CD14-positive monocyte (primary cell): ENCODE results near the gene IL22RA1. TPM values are rescaled to one million over a fixed set of nuclear protein-coding genes. Genes with fewer than 3 reads are reported as not detected.

ENCODE experiments used
- DNase-seq, 3 donors: peaks; one replicate each; pipeline ENCODE4 v3.0.0-alpha.2; 2011 to 2022
- H2AFZ ChIP-seq: 2 replicates; pipeline ENCODE4 v1.6.0; 2012; ENCODE audit warnings: mild to moderate bottlenecking, low read depth, low read length, inconsistent platforms; ENCODE audit not compliant: insufficient read depth, poor library complexity, severe bottlenecking
- H3K27ac ChIP-seq, 2 donors: 1 replicate in 1 of 2; 2 replicates in 1 of 2; pipeline ENCODE4 v1.5.1; 2012 to 2013; ENCODE audit warnings: low read length in 2 of 2, control low read depth in 1 of 2, inconsistent platforms in 1 of 2, low read depth in 1 of 2, mild to moderate bottlenecking in 1 of 2
- H3K27me3 ChIP-seq, 2 donors: one replicate each; pipeline versions ENCODE4 v1.6.0 to v1.6.1; 2011 to 2013; ENCODE audit warnings: low read length in 2 of 2; ENCODE audit not compliant: control insufficient read depth in 2 of 2, insufficient read depth in 2 of 2
- H3K36me3 ChIP-seq, 2 donors: replicated peaks in 1 of 2; 1 replicate in 1 of 2; 2 replicates in 1 of 2; pipeline versions ENCODE4 v1.5.1 to v1.6.1; 2012 to 2013; ENCODE audit warnings: low read length in 2 of 2, control low read depth in 1 of 2, inconsistent platforms in 1 of 2, mild to moderate bottlenecking in 1 of 2; ENCODE audit not compliant: insufficient read depth in 2 of 2, control insufficient read depth in 1 of 2
- H3K4me1 ChIP-seq, 2 donors: 1 replicate in 1 of 2; 2 replicates in 1 of 2; pipeline versions ENCODE4 v1.5.1 to v1.6.1; 2012 to 2013; ENCODE audit warnings: low read length in 2 of 2, control low read depth in 1 of 2, inconsistent platforms in 1 of 2, mild to moderate bottlenecking in 1 of 2, moderate library complexity in 1 of 2; ENCODE audit not compliant: insufficient read depth in 2 of 2, control insufficient read depth in 1 of 2
- H3K4me2 ChIP-seq: replicated peaks from 2 replicates; pipeline ENCODE3; 2012; ENCODE audit warnings: low read length, moderate library complexity, mild to moderate bottlenecking; ENCODE audit not compliant: poor library complexity, severe bottlenecking; ENCODE audit errors: extremely low read depth
- H3K4me3 ChIP-seq, 3 experiments: fragments of 200-600 bp in 1 of 3; sonication (generic) in 1 of 3; replicated peaks in 1 of 3; 1 replicate in 2 of 3; 2 replicates in 1 of 3; pipeline ENCODE4 v1.5.1; 2011 to 2013; ENCODE audit warnings: low read length in 3 of 3, mild to moderate bottlenecking in 3 of 3, control low read depth in 2 of 3, low read depth in 2 of 3, inconsistent platforms in 1 of 3, moderate library complexity in 1 of 3
- H3K79me2 ChIP-seq: 2 replicates; pipeline ENCODE4 v1.6.0; 2012; ENCODE audit warnings: mild to moderate bottlenecking, control low read depth, inconsistent platforms, low read length, moderate library complexity; ENCODE audit not compliant: insufficient read depth
- H3K9ac ChIP-seq: 2 replicates; pipeline ENCODE4 v1.6.0; 2017; ENCODE audit warnings: low read length, mild to moderate bottlenecking; ENCODE audit not compliant: insufficient read depth, poor library complexity, severe bottlenecking
- H3K9me3 ChIP-seq, 2 donors: replicated peaks in 1 of 2; 1 replicate in 1 of 2; 2 replicates in 1 of 2; pipeline versions ENCODE4 v1.5.1 to v1.6.1; 2012 to 2013; ENCODE audit warnings: low read length in 2 of 2, control low read depth in 1 of 2; ENCODE audit not compliant: control insufficient read depth in 1 of 2, insufficient read depth in 1 of 2
- H4K20me1 ChIP-seq: 2 replicates; pipeline ENCODE4 v1.6.0; 2012; ENCODE audit warnings: mild to moderate bottlenecking, low read length, control low read depth, moderate library complexity; ENCODE audit not compliant: insufficient read depth
- H3K27ac Mint-ChIP-seq, 7 donors: one replicate each; pipeline ENCODE4 v1.8.0; 2020; ENCODE audit warnings: mild to moderate bottlenecking in 7 of 7, mixed read lengths in 7 of 7, moderate library complexity in 6 of 7, inconsistent platforms in 2 of 7
- H3K27me3 Mint-ChIP-seq, 3 donors: one replicate each; pipeline ENCODE4 v1.8.0; 2021 to 2022; ENCODE audit warnings: low read depth in 3 of 3, mild to moderate bottlenecking in 3 of 3, mixed read lengths in 3 of 3, moderate library complexity in 3 of 3, inconsistent platforms in 1 of 3
- H3K36me3 Mint-ChIP-seq, 2 donors: one replicate each; pipeline ENCODE4 v1.8.0; 2020; ENCODE audit warnings: mixed read lengths in 2 of 2, inconsistent platforms in 1 of 2, mild to moderate bottlenecking in 1 of 2
- H3K4me1 Mint-ChIP-seq: one replicate; pipeline ENCODE4 v1.8.0; 2020; ENCODE audit warnings: mild to moderate bottlenecking, mixed read lengths
- H3K4me3 Mint-ChIP-seq, 2 donors: one replicate each; pipeline ENCODE4 v1.8.0; 2020; ENCODE audit warnings: mild to moderate bottlenecking in 2 of 2, mixed read lengths in 2 of 2, moderate library complexity in 1 of 2
- H3K9me3 Mint-ChIP-seq, 7 donors: one replicate each; pipeline ENCODE4 v1.8.0; 2020 to 2022; ENCODE audit warnings: mixed read lengths in 7 of 7, mild to moderate bottlenecking in 6 of 7, moderate library complexity in 6 of 7, inconsistent platforms in 2 of 7
- WGBS: methylation state at CpG from one replicate; pipeline ENCODE4 v1.1.5; 2013; ENCODE audit warnings: missing lambda C conversion rate; ENCODE audit not compliant: insufficient coverage; 5-methylcytosine and 5-hydroxymethylcytosine counted together
- intact Hi-C, 2 donors: fragments of 100-400 bp; cut with micrococcal nuclease; formaldehyde crosslinking; loops; one replicate each; pipeline versions ENCODE4 v1.15.0 to v1.15.1; 2023
- polyA plus RNA-seq, 3 donors: library from polyadenylated mRNA; depleted of rRNA in 1 of 3; unstranded in 2 of 3; stranded (reverse) in 1 of 3; fragments of 300-500 nt in 2 of 3; fragments of >200 nt in 1 of 3; fragmentation: Illumina TruSeq in 2 of 3; gene quantifications; 1 replicate in 2 of 3; 2 replicates in 1 of 3; pipeline ENCODE4 v1.2.3, GENCODE V29; 2012 to 2021
- TF ChIP-seq, protein P1 (sequence below): fragments of 200-600 bp; IDR thresholded peaks from one replicate; pipeline ENCODE4 v1.8.0; 2022; ENCODE audit warnings: antibody characterized with exemption, mild to moderate bottlenecking

IL22RA1 gene
- polyA plus RNA-seq, 3 donors = not detected

DNA sequence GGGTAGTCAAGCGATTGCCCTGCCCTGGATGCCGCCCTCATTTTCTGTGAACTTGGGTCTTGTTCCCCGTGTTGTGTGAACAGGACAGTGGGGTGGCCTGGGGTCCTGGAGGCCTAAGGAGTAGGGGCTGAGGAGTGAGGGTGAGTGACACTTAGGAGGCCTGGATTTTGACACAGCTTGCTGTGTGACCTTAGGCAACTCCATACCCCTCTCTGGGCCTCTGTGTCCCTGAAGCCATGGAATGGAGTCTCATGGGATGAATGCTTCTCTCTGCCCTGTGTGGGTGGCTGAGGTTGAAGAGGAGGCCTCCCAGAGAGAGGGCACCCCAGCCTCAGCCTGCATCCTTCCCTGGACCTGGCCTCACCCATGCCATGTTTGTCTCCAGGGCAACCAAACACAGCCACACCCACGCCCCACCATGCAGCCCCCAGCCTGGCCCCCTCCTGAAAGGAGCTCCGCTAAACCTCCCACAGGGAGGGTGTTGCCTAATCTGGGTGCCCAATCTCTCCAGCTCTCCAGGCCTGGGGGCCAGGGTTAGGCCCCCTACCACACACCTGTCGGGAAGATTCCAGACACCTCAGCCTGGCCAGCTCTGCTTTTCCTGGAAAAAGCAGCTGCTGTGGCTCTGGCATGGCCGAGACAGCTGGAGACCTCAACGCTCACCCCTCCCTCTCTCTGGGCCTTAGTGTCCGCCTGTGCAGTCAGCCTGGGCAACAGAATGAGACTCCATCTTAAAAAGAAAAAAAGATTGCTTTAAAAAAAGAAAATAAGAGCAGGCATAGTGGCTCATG, 40.9 kb downstream of the IL22RA1 start:
- Mint-ChIP-seq H3K27ac (peak overlapping the region in 2 of 7 donors; percentile 41 to 46), H3K4me3 (no peak overlapping the region), H3K36me3 (no peaks in the 10 kb centered on the region), H3K4me1 (no peaks in the 10 kb centered on the region), H3K27me3 (peaks cover 0 to 2% (median 1%) of the 10 kb centered on the region in 3 donors), H3K9me3 (no peaks in the 10 kb centered on the region)
- Histone ChIP-seq H3K4me3 (no peak overlapping the region), H3K9ac (no peak overlapping the region), H2AFZ (no peak overlapping the region), H3K4me1 (no peaks in the 10 kb centered on the region), H3K4me2 (no peak overlapping the region), H3K36me3 (no peaks in the 10 kb centered on the region), H3K9me3 (no peaks in the 10 kb centered on the region), H3K27me3 (no peaks in the 10 kb centered on the region), H4K20me1 (no peaks in the 10 kb centered on the region), H3K79me2 (no peaks in the 10 kb centered on the region), H3K27ac (no peak overlapping the region)
- TF ChIP-seq, protein P1, sequence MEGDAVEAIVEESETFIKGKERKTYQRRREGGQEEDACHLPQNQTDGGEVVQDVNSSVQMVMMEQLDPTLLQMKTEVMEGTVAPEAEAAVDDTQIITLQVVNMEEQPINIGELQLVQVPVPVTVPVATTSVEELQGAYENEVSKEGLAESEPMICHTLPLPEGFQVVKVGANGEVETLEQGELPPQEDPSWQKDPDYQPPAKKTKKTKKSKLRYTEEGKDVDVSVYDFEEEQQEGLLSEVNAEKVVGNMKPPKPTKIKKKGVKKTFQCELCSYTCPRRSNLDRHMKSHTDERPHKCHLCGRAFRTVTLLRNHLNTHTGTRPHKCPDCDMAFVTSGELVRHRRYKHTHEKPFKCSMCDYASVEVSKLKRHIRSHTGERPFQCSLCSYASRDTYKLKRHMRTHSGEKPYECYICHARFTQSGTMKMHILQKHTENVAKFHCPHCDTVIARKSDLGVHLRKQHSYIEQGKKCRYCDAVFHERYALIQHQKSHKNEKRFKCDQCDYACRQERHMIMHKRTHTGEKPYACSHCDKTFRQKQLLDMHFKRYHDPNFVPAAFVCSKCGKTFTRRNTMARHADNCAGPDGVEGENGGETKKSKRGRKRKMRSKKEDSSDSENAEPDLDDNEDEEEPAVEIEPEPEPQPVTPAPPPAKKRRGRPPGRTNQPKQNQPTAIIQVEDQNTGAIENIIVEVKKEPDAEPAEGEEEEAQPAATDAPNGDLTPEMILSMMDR = no peak
- intact Hi-C loops = no loop called here
- no peak for DNase-seq
- 85% methylated on average over 6 of the region's 9 CpGs for WGBS

DNA sequence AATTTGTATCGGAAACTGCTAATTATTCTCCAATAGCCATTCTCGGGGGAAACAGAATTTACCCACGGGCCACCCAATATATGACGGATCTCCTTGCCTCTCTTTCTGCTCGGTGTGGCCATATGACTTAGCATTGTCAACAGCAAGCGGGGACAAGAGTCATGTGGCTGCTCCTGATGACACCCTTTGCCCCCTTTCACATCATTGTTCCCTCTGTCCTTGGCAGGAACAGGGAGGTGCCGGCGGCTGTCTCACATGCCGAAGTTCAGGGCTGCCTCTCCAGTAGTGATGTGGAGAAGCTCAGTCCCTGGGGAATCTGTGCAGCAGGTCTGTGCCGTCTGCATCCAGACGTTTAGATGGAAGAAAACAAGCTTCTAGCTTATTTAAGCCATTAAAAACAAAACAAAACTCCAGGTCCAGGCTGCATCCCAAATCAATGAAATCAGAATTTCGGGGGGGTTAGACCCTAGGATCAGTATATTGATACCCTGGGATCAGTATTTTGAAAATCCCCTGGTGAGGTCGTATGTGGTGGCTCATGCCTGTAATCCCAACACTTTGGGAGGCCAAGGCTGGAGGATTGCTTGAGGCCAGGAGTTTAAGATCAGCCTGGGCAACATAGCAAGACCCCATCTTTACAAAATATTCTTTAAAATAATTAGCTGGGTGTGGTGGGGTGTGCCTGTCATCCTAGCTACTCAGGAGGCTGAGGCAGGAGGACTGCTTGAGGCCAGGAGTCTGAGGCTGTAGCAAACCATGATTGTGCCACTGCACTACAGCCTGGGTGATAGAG, 41.8 kb downstream of the IL22RA1 start:
- peaks cover 0 to 2% (median 1%) of the 10 kb centered on the region in 3 donors for H3K27me3 Mint-ChIP-seq
- no peak overlapping the region for H3K4me3 ChIP-seq
- no peaks in the 10 kb centered on the region for H3K4me1 Mint-ChIP-seq
- H3K4me1 ChIP-seq = no peaks in the 10 kb centered on the region
- no peak overlapping the region for H3K4me2 ChIP-seq
- H3K9me3 Mint-ChIP-seq = no peaks in the 10 kb centered on the region
- H3K79me2 ChIP-seq = no peaks in the 10 kb centered on the region
- H2AFZ ChIP-seq = no peak overlapping the region
- 86% methylated on average over 10 of the region's 13 CpGs for WGBS
- TF ChIP-seq, protein P1 = no peak
- H3K36me3 Mint-ChIP-seq = no peaks in the 10 kb centered on the region
- H3K9me3 ChIP-seq = no peaks in the 10 kb centered on the region
- no peak overlapping the region for H3K9ac ChIP-seq
- H3K4me3 Mint-ChIP-seq = no peak overlapping the region
- H3K27ac ChIP-seq = no peak overlapping the region
- intact Hi-C loops = no loop called here
- H3K27ac Mint-ChIP-seq = no peak overlapping the region
- DNase-seq = no peak
- no peaks in the 10 kb centered on the region for H4K20me1 ChIP-seq
- H3K27me3 ChIP-seq = no peaks in the 10 kb centered on the region
- no peaks in the 10 kb centered on the region for H3K36me3 ChIP-seq
